A549 treated with AZD9567 at 1 μM for 4 hours (cell line): Measurements from ENCODE around the gene SDR39U1. TPM values are rescaled to one million over a fixed set of nuclear protein-coding genes. Genes with fewer than 3 reads are reported as not detected.

Source experiments
- total RNA-seq: library from RNA; stranded (reverse); fragments of 200-300 nt; extraction: Qiagen RNA extraction; gene quantifications from 5 replicates; pipeline ENCODE4 v1.2.3, GENCODE V29; 2022; ENCODE audit not compliant: insufficient read depth

The SDR39U1 gene, protein sequence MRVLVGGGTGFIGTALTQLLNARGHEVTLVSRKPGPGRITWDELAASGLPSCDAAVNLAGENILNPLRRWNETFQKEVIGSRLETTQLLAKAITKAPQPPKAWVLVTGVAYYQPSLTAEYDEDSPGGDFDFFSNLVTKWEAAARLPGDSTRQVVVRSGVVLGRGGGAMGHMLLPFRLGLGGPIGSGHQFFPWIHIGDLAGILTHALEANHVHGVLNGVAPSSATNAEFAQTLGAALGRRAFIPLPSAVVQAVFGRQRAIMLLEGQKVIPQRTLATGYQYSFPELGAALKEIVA
- total RNA-seq = 42.3 to 51.1 TPM (median 50.2 TPM) in 5 replicates

DNA sequence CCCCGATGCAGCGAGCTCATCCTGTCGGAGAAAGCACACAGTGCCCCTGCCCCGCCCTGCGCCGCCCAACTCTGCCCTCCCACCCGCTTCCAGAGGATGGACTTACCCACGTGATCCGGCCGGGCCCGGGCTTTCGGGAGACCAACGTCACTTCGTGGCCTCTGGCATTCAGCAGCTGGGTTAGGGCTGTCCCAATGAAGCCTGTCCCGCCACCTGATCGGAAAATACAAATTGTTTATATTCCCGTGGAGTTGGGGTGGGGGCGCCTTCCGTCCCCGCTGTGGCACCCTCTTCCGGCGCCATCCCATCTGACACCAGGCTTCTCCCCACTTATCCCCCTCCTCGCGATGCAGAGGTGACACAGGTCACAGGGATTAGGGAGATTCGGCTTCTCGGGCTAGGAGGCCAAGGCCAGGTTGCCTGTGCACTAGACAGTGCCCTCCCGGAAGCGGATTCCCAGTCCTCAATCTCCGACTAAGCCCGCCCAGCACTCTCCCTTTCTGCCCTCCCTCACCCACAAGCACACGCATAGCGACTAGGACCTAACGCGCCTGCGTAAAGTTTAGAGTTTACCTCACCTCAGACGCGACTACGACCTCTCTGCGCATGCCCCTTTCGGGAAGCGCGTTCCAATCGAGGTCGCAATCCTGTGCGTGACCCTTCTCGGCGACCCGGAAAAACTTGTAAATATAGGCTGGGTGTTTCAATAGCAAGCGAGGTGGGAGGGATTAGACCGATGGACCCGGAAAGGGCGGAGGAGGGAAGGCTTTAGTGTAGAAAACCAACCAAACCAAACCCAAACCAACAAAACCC lies at the start of gene SDR39U1:
Gene SDR39U1 (minus strand): TSS at position 537 of the 813 bp plus-strand sequence. CDS start 7 bp downstream, at position 530.

DNA sequence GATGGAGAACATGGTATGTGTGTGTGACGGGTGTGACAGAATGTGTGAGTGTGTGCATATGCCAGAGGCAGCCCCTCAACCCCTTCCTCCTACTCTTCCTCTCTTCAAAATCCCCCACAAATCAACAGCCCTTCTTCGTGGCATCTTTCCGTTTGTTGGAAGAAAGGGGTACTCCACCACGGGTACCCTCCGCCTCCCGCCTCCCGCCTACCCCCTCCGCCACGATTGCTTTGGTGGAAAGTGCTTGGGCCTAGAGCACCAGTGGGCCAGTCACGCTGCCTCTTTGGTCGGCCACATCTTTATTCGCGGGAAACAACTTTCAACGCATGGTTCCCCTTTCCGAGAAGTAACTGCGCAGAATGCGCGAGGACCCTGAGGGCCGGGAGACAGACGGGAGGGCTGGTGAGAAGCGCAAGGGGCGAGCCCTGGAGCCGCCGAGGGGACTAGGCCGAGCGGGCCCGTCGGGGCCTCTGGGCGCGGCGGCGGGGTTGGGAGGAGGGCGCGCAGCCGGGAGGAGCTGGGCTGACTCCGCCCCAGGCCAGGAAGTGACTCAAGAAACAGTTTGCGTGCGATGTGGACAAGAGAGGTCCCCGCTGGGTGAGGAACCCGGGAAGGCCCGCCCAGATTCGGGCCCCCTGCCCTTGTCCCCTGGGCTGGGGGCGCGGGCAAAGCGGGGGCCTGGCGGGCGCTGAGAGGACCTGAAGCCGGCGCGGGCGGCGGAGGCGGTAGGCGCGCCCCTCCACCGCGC lies 13.0 kb downstream of the SDR39U1 start, which contains the start of the genes CBLN3 and KHNYN:
Gene CBLN3 (minus strand): TSS at position 274 of the 748 bp plus-strand sequence. CDS start 614 bp downstream, outside the sequence.
Gene KHNYN (plus strand): TSS at position 560 of the 748 bp plus-strand sequence. CDS start 777 bp downstream, outside the sequence.

DNA sequence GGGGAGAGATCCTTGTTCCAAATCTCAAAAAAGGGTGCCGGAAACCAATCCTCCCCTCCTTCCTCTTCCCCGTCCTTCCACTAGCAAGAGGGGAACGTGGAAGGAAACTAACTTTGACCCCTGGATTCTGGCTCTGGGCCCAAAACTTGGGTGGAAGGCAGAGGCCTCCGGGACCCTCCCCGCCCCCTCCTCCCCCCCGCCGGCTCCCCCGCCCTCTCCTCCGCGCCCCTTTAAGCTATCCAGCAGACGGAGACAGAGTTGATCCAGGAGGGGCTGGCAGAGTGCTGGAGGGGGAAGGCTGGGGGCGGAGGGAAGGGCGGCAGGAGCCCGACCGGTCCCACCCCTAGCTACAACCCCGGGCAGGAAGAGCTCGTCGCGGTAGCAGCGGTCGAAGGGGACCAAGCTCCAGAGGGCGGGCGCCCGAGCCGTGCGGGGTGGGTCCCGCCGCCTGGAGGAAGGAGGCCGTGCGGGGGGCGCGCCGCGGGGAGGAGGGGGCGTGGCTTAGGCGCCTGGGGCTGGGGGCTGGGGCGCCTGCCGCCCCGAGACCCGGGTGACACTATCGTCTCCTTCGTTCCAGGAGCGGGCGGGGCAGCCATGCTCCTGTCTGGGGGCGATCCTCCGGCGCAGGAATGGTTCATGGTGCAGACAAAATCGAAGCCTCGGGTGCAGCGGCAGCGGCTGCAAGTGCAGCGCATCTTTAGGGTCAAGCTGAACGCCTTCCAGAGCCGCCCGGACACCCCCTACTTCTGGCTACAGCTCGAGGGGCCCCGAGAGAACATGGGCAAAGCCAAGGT lies 43.7 kb downstream of the SDR39U1 start, which contains the start of gene NYNRIN:
Gene NYNRIN (plus strand): TSS at position 351 of the 794 bp plus-strand sequence. CDS start 244 bp downstream, at position 595.

Other genes with a start within 250 kb of the SDR39U1 start
- 56.1 to 71.9 TPM (median 59.3 TPM) in 5 replicates for gene TM9SF1, start 247.3 kb downstream of the SDR39U1 start, total RNA-seq
- not detected in 5 replicates for gene TSSK4, start 237.1 kb downstream of the SDR39U1 start, total RNA-seq
- gene CHMP4A, start 229.3 kb downstream of the SDR39U1 start, total RNA-seq = 77.6 to 89.1 TPM (median 81.5 TPM) in 5 replicates
- gene MDP1, start 226.7 kb downstream of the SDR39U1 start, total RNA-seq = 20.7 to 31.9 TPM (median 29.7 TPM) in 5 replicates
- gene NEDD8, start 210.4 kb downstream of the SDR39U1 start, total RNA-seq = 348 to 468 TPM (median 465 TPM) in 5 replicates
- gene GMPR2, start 209.8 kb downstream of the SDR39U1 start, total RNA-seq = 53.0 to 75.8 TPM (median 56.4 TPM) in 5 replicates
- gene TINF2, start 200.2 kb downstream of the SDR39U1 start, total RNA-seq = 32.1 to 39.8 TPM (median 39.2 TPM) in 5 replicates
- gene TGM1, start 179.6 kb downstream of the SDR39U1 start, total RNA-seq = 0.66 to 1.5 TPM (median 1.0 TPM) in 4 of 5 replicates, not detected in the other
- gene RABGGTA, start 171.2 kb downstream of the SDR39U1 start, total RNA-seq = 15.3 to 23.4 TPM (median 16.9 TPM) in 5 replicates
- gene DHRS1, start 143.0 kb downstream of the SDR39U1 start, total RNA-seq = 9.7 to 13.7 TPM (median 12.1 TPM) in 5 replicates
- 14.4 to 18.4 TPM (median 16.9 TPM) in 5 replicates for gene NOP9, start 142.9 kb downstream of the SDR39U1 start, total RNA-seq
- gene CIDEB, start 134.8 kb downstream of the SDR39U1 start, total RNA-seq = 0.09 to 0.51 TPM (median 0.32 TPM) in 4 of 5 replicates, not detected in the other
- 5.2 to 8.2 TPM (median 6.0 TPM) in 4 of 5 replicates, not detected in the other for gene LTB4R2, start 132.6 kb downstream of the SDR39U1 start, total RNA-seq
- 5.7 to 9.1 TPM (median 7.6 TPM) in 5 replicates for gene LTB4R, start 131.3 kb downstream of the SDR39U1 start, total RNA-seq
- not detected in 5 replicates for gene ADCY4, start 107.7 kb downstream of the SDR39U1 start, total RNA-seq
- not detected in 5 replicates for gene RIPK3, start 102.8 kb downstream of the SDR39U1 start, total RNA-seq
- gene NFATC4, start 74.6 kb downstream of the SDR39U1 start, total RNA-seq = 0.05 to 0.45 TPM (median 0.20 TPM) in 4 of 5 replicates, not detected in the other
- 0.15 to 0.26 TPM (median 0.16 TPM) in 4 of 5 replicates, not detected in the other for gene NYNRIN, start 43.8 kb downstream of the SDR39U1 start, total RNA-seq
- 1.0 to 3.9 TPM (median 1.3 TPM) in 5 replicates for gene CBLN3, start 13.1 kb downstream of the SDR39U1 start, total RNA-seq
- 22.1 to 29.0 TPM (median 27.5 TPM) in 5 replicates for gene KHNYN, start 12.8 kb downstream of the SDR39U1 start, total RNA-seq
- not detected in 5 replicates for gene CMA1, start 65.5 kb upstream of the SDR39U1 start, total RNA-seq
- not detected in 5 replicates for gene CTSG, start 133.5 kb upstream of the SDR39U1 start, total RNA-seq
- not detected in 5 replicates for gene GZMH, start 166.9 kb upstream of the SDR39U1 start, total RNA-seq
- gene GZMB, start 191.4 kb upstream of the SDR39U1 start, total RNA-seq = not detected in 5 replicates